Fibroblast of skin of left quadriceps (primary cell): ENCODE data around the gene NPHS2.
"Not testable (repeated sequence)": the region's sequence is repeated elsewhere in the genome, so short reads cannot be mapped to it uniquely, and the experiment has no call there.

Experiments
- DNase-seq, 2 experiments: peaks; one replicate each; pipeline ENCODE4 v3.0.0-alpha.2; 2013; ENCODE audit warnings: low read depth in 2 of 2

NPHS2 gene

DNA sequence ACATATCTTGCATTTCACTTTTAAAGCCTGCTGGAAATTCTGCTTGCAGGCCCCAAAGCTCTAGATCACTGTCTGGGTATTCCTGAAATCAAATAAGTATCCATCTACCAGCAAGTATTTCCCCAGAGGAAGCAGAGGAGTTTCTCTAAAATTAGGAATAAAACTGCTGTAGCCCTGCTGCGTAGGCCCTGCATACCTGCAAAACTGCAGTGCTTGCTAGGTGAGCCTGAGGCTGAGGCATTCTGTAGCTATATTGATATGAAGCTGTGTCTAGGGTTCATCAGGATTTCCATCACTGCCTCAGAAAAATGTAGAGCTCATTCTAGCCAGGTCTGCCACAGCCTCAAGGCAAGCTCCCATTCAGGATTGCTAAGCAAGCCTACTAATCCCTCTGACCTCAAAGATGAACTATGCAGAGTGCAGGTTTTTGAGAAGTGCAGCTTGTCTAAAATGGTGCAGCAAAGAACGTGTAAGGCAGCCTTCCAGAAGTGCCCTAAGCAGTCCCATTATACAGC, 28.7 kb downstream of the NPHS2 start:
- no peak for DNase-seq

- DNase-seq = no peak
These were observed 30.4 kb downstream of the NPHS2 start for GRCh38 chr1:179545321-179545720.

GRCh38 chr1:179541774-179542173, 34.0 kb downstream of the NPHS2 start:
- DNase-seq = no peak

DNA sequence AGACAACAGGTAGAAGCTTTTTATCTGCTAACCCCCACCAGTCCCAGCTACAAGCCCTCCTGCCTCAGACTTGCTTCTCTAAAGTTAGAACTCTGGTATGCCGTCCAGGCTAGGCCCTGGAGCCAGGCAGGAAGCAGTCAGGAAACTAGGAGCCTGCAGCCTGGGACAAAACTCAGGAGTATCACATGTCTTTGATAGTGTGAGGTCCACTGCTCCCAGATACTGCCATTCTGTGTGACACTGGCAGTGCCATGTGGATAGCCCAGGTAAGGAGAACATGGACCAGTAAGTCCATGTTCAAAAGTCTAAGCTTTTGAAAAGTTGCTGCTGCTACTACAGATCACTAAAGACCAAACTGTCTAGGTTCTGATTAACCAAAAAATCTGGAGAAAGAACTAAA, 45.4 kb downstream of the NPHS2 start:
- no peak for DNase-seq

- DNase-seq = no peak
These were observed 46.1 kb downstream of the NPHS2 start for GRCh38 chr1:179529482-179530195.

DNA sequence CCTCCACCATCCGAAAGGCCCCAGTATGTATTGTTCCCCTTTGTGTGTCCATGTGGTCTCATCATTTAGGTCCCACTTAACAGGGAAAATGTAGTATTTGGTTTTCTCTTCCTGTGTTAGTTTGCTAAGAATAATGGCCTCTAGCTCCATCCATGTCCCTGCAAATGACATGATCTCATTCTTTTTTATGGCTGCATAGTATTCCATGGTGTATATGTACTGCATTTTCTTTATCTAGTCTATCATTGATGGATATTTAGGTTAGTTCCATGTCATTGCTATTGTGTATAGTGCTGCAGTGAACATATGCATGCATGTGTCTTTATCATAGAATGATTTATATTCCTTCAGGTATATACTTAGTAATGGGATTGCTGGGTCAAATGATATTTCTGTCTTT, 57.2 kb downstream of the NPHS2 start:
- not testable (repeated sequence) for DNase-seq

DNA sequence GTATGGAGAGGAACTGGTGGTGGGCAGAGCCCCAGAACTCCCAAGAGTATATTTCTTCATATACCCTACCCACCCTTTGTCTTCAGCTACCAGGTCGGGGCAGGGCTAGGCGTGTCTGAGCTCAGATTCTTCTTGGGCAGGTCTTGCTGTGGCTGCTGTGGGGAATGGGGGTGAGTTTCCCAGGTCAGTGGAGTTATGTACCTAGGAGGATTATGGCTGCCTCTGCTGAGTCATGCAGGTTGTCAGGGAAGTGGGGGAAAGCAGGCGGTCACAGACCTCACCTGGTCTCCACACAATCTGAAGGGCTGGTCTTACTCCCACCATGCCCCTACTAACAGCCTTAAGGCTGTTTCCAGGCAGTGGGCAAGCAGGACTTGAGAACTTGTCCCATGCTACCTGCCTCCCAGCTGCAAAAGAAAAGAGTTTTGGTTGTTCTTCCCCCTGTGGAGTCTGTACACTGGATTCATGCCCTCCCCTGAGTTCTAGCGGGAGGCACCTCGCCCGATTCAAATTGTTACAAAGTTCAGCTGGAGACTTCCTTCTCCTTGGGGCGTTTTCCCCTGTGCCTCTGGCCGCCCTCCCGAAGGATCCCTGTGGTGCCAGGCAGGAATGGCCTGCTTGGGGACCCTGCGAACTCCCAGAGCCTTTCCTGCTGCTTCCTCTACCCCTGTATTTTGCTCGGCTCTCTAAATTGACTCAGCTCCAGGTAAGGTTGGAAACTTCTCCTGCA, 58.6 kb downstream of the NPHS2 start:
- no peak for DNase-seq

GRCh38 chr1:179510038-179510437, 65.7 kb downstream of the NPHS2 start:
- no peak for DNase-seq

DNA sequence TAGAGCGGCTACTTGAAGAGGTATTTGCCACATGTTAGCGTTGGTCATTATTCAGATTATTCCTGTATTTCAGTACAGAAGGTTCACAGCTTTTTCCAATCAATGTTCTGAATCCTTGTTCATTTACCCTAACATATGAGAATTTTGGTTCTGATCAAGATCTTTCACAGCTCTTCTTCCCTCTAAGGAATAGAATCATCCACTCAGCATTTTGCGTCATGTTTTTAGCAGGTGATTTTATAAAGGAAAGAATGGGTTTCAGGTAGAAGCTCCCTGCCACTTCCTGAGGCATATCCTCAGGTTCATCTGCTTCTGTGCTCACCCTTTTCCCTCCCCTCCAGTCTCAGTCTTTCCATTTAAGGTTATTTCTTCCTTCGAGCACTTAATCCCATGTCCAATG, 66.4 kb downstream of the NPHS2 start:
- no peak for DNase-seq

GRCh38 chr1:179506199-179506598, 69.5 kb downstream of the NPHS2 start:
- DNase-seq = no peak
